ENCODE measurements around the gene NCOA7. TPM values are rescaled to one million over a fixed set of nuclear protein-coding genes. Genes with fewer than 3 reads are reported as not detected.

NCOA7 gene
- total RNA-seq, 1 experiment from 2014 or later, result 39.6 TPM

DNA sequence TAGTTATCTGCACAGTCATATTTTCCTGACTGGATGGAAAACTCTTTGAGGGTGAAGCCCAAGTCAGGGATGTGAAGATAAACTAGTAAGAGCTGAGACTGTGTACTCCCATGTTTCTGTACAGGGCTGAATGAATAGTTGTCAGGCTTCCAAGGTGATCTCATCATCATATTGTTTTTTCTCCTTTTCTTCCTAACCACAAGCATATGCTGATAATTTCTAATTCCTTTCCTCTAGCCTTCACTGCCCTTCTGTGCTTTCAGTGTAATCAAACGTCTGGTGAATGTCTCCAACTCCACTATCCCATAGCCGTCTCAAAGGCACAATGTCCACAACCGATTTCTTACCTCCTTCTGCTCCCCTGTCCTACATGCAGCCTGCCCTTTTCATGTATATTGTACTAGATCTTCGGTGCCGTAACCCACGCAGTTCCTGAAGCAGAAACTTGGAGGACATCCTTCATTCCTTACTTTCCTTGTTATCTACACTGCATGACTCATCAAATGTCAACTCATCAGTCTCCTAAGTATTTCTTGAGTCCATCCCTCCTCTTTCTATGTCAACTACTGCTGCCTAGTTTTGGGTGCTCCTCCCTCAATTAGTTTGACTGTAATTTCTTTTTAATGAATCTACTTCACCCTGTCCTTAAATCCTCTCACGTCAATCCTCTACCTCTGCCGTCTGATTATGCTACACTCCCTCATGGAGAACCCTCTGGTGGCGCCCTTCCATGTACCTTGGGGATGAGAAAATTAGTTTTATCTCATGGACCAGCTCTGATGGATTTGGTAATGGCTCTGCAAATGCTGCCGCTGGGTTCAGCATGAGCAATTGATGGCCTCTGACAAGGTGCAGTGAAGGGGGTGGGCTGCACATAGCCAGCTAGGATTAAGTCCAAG is 21.9 kb downstream of the NCOA7 start:
- DNase-seq (ENCODE audit: low read depth), result peak; percentile 97

DNA sequence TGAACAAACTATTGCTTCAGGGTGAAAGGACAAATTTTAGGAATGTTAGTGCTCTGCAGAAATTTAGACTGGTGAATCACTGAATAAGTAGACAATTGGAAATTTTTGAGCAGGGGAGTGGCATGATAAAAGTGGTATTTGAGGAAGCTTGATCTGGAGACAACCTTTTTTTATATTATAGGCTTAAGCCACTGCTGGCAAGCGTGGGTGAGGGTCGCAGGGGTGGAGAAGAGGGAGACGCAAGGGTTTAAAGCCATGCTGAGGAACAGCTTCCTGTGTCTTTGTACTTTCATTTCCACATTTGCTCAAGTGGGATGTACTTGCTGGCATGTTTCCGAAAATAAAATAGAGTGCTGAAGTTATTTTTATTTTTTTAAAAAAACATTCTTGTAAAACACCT is 23.7 kb downstream of the NCOA7 start:
- DNase-seq (ENCODE audit: low read depth), result no peak

DNA sequence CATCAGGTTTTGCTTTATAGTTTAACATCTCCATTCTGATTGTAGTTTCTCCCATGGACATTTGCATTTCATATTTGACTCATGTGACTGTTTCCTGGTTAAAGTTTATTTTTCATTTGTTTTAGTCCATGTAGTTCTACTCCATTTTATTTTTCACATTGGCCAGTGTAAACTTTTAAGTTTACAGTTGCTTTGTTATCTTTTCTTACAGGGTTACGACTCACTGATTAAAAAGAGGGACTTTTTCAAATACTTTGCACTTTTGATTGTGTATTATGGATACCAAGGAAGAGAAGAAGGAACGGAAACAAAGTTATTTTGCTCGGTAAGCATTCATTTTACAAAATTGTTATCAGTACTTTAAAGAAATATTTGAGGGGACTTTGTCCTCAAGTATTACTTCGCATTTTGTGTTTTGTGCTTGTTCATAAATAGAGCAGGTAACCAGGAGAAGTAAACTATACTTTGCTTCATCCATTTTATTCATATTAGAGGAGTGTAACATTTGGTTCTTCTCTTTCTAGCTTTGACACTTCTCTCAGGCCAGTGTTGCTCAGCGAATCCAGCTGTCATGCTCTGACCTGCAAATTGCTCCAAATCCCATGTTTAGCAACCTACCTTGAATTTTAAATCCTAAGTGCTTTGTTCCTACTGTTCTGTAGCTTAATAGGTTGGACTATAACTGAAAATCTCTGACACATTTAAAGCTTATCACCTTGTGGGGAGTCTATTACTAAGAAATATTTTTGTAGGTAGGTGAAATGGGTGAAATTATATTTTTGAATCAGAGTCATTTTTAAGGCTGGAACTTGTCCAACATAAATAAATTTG is 24.5 kb downstream of the NCOA7 start:
- no peak for DNase-seq (ENCODE audit: low read depth)

DNA sequence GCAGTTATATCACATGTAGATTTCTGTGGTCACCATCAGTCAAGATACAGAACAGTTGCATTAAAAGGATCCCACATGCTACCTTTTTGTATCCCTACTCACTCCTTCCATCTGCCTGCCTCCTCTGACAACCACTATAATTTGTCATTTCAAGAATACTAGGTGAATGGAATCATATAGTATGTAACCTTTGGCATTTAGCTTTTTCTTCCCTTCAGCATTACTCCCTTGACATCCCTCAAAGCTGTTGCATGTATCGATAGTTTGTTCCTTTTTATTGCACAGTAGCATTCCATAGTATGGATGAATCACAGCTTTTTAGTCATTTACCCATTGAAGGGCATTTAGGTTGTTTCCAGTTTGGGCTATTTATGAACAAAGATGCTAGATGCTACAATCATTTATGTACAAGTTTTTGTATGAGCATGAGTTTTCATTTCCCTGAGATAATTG is 26.1 kb downstream of the NCOA7 start:
- DNase-seq (ENCODE audit: low read depth), result no peak

DNA sequence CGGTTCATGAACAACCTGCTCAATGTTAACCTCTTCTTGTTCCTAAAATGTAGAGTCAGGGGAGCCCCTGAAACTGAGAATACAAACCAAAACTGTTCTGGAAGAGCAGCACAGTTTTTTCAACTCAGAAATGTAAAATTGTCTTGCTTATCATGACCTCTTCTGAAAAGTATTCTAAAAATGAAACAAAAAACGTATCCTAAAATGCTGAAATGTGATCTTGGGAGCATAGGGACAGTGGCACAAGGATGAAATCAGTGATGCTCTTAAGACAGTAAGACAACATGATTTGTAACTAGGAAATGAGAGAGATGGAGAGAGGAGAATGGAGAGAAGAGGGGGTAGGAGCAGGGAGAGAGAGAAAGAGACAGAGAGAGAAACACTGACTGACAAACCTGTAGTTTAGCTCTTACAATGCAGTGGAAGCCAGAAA is 27.5 kb downstream of the NCOA7 start:
- no peak for DNase-seq (ENCODE audit: low read depth)

DNA sequence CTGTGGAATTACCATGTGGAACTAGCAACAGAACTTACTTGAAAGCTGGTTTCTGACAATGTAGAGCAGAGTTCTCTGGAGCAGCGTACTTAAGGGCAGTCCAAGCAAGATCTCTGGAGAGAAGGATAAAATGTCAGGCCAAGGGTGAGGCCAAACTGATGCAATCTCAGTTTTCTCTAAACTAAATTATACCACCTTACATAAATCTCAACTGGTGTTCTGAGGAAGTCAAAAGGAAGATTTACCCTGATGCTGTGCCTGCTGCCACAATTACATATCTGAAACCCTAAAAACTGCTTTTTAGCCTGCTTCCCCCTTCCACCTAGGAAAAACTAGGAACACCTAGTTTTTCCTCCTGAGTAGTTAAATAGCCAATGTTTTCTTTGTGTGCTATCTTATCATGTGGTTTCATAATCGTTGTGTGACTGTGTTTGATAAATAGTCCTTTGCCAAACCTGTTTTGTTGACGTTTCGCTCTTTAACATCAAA is 28.1 kb downstream of the NCOA7 start:
- no peak for DNase-seq (ENCODE audit: low read depth)

DNA sequence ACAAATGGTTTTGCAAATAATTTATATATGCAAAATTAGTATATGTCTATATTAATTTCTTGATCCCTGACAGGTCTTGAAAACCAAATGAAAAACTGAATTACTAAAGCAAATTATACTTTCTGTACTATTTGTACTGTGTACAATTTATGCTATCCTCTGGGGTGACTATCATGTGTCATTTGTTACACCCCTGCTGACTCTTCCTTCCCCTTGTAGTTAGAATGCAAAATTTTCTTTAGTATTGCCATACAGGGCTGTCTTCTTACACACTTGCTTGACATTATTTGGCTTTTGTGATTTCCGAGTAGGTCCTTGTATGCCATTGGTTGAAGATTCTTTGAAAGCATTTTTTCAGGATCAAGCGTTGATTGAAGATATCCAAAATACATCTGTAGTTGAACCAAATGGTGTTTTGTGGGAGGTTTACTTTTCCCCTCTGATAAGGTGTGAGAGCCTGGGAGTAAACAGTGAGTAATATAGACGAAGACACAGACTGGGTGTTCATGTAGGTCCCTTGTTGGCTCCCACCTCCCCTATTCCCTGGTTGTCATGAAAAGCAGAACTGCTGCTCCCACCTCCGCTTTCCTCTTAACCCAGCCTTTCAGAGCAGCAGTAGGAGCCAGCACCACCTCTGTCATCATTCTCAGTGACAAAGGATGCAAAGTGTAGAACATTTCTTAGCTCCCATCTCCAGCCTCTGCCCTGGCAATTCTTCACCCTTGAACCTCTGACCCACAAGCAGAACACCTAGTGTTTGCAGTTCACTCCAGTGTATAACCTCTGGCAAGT is 29.0 kb downstream of the NCOA7 start:
- no peak for DNase-seq (ENCODE audit: low read depth)

DNA sequence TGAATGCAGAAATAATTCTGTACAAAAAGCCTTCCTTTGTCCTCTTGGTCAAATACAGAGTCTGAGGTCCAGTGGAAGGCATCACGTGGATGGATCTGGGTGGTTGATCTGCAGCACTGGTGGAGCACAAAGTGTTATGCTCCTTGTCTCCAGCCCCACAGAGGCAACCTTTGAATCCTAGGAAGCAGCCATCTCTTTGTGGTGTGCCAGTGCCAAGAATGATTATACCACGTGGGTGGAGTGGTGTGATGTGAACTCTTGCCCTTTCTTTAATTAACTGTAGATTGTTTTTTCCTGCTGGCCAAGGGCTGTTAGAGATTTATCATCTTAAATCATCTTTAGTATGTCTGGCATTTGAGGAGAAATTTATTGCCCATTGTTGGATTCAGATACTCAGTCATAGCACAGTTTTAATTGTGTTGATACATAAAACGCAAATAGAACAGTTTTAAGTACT is 31.1 kb downstream of the NCOA7 start:
- DNase-seq (ENCODE audit: low read depth), result peak; percentile 57

DNA sequence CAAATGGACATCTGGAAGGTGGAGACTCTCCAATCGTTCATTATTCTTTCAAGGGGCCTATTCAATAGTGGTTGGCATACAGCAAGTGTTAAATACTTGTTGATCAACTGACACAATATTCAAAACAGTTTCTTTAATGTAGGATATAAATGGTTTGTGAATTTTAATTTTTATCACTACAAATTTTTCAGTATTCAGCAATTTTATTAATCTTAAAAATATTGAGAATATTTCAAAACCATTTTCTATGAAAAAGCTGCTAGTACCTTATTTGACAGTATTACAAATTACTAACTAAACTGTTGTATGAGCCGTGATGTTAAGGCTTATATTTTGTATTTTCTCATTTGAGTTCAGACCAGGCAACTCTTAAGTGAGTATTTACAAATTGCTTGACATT is 32.4 kb downstream of the NCOA7 start:
- DNase-seq (ENCODE audit: low read depth), result no peak

DNA sequence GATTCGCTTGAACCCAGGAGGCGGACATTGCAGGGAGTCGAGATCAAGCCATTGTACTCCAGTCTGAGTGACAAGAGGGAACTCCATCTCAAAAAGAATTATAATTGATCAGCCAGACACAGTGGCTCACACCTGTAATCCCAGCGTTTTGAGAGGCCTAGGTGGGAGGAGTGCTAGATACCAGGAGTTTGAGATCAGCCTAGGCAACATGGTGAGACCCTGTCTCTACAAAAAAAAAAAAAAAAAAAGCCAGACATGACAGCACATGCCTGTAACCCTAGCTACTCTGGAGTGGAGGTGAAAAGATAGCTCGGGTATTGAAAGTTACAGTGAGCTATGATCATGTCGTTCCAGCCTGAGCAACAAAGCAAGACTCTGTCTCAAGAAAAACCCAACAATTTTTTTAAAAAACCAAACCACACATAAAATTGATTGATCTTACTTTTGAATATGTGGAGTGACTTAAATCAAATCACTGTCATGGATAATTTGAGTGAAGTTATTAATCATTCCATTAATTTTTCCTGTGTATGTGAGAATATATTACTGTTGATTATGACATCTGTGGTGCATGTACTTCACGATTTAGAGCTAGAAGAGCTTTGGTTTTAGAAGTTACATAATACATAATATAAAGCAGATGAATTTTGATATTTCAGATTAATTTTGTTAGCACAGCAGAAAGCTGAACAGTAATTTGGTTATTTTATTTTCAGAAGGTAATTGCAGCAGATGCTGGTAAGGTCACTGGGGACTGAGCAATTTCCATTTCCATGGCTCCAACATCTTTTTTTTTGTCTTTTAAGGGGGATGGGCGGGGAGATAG is 34.4 kb downstream of the NCOA7 start:
- no peak for DNase-seq (ENCODE audit: low read depth)

DNA sequence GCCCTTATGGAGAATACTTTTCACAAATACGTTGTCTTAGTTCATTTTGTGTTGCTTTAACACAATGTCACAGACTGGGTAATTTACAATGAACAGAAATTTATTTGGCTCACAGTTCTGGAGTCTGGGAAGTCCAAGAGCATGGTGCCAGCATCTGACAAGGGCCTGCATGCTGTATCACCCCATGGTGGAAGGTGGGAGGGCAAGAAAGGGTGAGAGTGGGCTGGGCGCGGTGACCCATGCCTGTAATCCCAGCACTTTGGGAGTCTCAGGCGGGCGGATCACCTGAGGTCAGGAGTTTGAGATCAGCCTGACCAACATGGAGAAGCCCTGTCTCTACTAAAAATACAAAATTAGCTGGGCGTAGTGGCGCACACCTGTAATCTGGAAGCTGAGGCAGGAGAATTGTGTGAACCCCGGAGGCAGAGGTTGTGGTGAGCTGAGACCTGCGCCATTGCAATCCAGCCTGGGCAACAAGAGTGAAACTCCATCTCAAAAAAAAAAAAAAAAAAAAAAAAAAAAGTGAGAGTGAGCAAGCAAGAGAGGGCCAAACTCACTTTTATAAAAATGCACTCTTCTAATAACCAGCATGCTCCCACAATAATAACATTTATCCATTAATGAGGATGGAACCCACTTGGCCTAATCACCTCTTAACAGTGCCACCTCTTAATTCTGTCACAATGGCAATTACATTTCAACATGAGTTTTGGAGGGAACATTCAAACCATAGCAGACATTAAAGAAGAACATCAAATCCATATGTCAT is 36.1 kb downstream of the NCOA7 start:
- no peak for DNase-seq (ENCODE audit: low read depth)

DNA sequence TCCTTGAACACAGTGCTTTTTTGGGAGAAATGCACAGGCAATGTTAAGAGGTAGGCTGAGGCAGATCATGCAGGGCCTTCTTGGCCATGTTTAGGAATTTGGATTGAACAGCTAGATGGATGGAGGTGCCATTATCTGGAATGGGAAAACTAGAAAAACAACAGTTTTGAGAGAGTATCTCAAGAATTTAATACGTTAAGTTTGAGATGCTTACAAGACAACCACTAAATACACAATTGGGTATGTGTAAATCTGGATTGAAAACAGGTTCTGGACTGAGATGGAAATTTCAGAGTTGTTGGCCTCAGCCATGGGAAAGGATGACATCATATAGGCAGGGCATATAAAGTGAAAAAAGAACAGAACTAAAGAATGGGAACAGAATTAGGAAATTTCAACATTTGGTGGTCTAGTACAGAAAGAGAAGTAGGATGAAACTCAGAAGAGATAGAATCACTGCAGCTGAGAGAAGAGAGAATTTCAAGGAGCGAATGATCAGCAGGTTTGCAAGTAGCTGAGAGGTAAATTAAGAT is 37.1 kb downstream of the NCOA7 start:
- DNase-seq (ENCODE audit: low read depth), result no peak

DNA sequence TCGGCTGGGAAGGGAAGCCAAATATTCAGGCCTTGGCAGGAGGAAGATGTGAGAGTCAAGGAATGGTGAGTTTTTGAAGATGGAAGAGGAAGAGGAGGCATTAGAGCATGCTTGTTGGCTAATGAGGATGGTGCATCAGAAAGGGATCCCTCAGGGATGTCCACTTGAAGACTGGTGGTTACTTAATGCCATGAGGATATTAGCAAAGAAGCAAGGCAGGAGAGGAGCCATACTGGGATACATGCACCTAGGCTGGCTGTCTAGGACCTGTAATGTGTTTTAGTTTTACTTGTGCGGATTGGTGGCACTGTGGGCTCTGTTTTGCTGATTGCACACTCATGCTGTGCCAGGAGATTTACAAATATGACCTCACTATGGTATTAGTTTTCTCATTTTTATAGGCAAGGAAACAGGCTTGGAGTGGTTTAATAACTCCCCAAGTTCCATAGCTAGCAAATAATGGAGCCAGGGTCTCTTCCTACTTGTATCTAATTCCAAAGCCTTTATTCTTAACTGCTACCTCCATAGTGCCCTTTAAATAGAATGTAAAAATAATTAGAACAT is 37.8 kb downstream of the NCOA7 start:
- DNase-seq (ENCODE audit: low read depth), result no peak

DNA sequence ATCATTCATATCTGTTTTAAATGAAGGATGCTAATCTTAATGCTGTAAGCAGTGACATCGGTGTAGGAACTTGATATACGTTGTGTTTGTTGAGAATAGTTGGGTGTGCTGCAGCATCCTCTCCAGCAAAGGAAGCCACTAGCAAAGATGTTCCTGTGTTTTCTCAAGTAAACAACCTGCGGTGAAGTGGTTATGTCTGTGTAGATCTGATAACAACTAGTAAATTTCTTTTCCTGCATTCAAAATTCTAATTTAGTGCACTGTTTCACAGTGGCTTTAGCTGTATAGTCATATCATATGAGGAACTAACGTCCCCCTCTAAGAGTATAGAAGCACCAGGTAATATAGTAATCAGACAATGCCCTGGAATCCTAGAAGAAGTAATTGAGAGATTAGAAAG is 38.7 kb downstream of the NCOA7 start:
- no peak for DNase-seq (ENCODE audit: low read depth)

DNA sequence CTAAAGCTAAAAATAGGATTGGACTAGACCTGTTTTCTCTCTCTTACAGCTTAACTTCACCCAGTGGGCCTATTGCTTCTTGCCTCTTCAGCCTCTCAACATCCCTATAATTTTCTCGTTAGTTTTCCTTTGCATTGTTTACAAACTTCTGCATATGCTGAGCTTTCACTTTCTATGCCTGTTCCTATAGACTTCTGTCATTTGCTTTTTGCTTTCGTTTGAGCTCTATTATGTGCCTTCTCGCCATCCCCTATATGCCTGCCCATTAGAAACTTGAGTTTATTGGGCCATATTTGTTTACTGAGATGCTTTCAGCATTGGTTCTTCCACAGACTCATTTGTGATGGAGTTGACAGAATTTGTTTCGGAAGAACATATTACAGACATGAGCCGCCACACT is 40.9 kb downstream of the NCOA7 start:
- no peak for DNase-seq (ENCODE audit: low read depth)

DNA sequence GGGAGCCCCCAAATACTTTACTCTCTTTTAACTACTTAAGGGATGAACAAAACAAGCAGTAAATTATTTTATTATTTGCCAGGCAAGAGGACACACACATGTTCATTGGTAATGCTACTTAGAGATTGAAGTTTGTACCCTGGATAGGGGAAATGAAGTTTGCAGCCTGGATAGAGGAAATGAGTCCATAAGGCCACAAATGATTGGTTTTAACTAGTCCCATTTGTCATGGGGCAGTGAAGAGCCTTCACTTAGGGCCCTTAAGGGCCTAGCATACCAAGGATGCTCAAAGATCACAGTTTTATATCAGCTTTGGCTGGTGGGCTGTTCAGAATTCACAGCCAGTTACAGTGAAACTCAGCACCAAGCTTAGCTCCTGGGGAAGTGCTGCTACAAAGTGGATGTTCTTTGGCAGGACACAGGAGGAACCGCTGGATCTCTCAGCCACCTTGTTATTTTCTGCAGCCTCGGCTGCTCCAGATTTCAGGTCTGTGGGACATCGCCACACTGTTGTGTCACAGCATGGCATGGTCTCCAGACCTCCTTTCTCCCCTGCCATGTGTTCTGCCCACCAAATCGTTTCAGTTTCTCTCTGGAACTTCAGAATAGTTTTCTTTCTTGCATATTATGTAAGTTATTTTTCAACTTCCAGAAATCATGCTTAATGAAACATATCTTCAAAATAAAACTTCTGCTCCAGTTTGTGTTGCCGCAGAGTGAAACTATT is 41.8 kb downstream of the NCOA7 start:
- no peak for DNase-seq (ENCODE audit: low read depth)

DNA sequence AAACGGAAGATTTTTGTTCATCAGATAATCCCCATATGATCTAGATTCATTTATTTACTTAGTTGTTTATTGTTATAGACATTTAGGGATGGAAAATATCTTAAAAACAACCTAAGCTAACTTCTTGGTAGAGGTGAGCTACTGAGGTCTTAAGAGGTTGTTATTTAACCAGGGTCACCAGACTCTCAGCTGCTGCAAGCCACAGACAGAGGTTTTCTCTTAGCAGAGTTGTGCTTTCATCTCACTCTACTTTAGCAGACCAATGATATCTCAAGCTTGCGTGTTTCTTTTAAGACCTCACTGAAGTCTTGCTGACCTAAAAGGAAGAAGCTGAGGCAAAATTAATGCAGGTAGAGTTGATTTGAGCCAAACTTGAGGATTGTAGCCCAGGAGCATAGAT is 43.6 kb downstream of the NCOA7 start:
- no peak for DNase-seq (ENCODE audit: low read depth)

DNA sequence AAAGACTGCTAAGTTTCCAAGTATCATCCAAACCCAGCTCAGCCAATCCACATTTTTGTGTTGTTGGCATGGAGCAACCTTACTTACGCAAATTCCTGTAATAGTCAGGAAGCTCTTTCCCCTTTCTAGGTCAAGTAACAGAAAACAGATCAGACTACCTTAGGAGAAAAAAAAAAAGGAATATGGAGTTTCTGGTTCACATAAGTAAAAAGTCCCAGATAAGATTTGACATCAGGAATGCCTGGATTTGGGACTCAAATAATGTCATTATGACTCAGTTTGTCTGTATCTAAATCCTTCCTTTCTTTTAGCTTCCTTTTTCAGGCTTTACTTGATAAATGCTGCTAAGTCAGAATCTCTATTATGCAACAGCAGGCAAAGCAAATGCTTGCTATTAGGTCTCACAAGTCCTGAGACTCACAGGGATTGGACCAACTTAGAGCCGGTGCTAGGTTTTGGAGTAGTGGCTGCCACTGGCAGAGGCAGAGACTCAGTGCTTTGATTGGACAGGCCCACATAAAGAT is 44.5 kb downstream of the NCOA7 start:
- DNase-seq (ENCODE audit: low read depth), result no peak

Data from M059J (cell line).